RWPE2 (cell line): ENCODE data around the gene MDGA2.

Experiments used
- ATAC-seq: fragments of 200-7000 bp; cut with Tn5 transposase; 3 replicates; pipeline ENCODE4 v1.9.1; 2021; ENCODE audit warnings: low read depth
- DNase-seq: peaks from one replicate; pipeline ENCODE4 v3.0.0-alpha.2; 2020; ENCODE audit warnings: low spot score
- H3K27ac ChIP-seq: fragments of 450-650 bp; 2 replicates; pipeline ENCODE4 v1.5.1; 2017; ENCODE audit warnings: mild to moderate bottlenecking; ENCODE audit not compliant: poor library complexity, severe bottlenecking
- H3K27me3 ChIP-seq: fragments of 250-450 bp; sonication (Bioruptor Pico); 2 replicates; pipeline ENCODE4 v1.5.1; 2021; ENCODE audit warnings: mild to moderate bottlenecking, moderate library complexity; ENCODE audit not compliant: insufficient read depth, poor library complexity, severe bottlenecking
- H3K36me3 ChIP-seq: fragments of 250-450 bp; sonication (Bioruptor Pico); 2 replicates; pipeline ENCODE4 v1.5.1; 2020; ENCODE audit warnings: low read depth, mild to moderate bottlenecking, moderate library complexity
- H3K4me1 ChIP-seq: fragments of 250-450 bp; sonication (Bioruptor Pico); 2 replicates; pipeline ENCODE4 v1.5.1; 2021; ENCODE audit warnings: mild to moderate bottlenecking, moderate library complexity; ENCODE audit not compliant: insufficient read depth, poor library complexity, severe bottlenecking
- H3K4me3 ChIP-seq: fragments of 250-450 bp; sonication (Bioruptor Pico); 2 replicates; pipeline ENCODE4 v1.5.1; 2021; ENCODE audit warnings: mild to moderate bottlenecking, moderate library complexity; ENCODE audit not compliant: severe bottlenecking
- H3K9me3 ChIP-seq: fragments of 250-450 bp; sonication (Bioruptor Pico); 2 replicates; pipeline ENCODE4 v1.5.1; 2021; ENCODE audit warnings: mild to moderate bottlenecking, moderate library complexity; ENCODE audit not compliant: severe bottlenecking
- CTCF ChIP-seq: fragments of 450-650 bp; IDR thresholded peaks from one replicate; pipeline ENCODE4 v1.5.1; 2017; ENCODE audit warnings: mild to moderate bottlenecking, moderate library complexity; ENCODE audit not compliant: poor library complexity, severe bottlenecking

The MDGA2 gene

GRCh38 chr14:47103771-47104170, 571.6 kb downstream of the MDGA2 start:
- H3K36me3 ChIP-seq = no peaks in the 10 kb centered on the region
- ATAC-seq (no peak), DNase-seq (no peak)
- H3K9me3 ChIP-seq = no peaks in the 10 kb centered on the region
- TF ChIP-seq CTCF = no peak
- H3K4me3 ChIP-seq = no peak overlapping the region
- H3K4me1 ChIP-seq = no peaks in the 10 kb centered on the region
- peaks cover 16% of the 10 kb centered on the region for H3K27me3 ChIP-seq
- no peak overlapping the region for H3K27ac ChIP-seq

- Histone ChIP-seq H3K27me3 (peaks cover 23% of the 10 kb centered on the region), H3K9me3 (no peaks in the 10 kb centered on the region), H3K4me3 (no peak overlapping the region), H3K4me1 (no peaks in the 10 kb centered on the region), H3K27ac (no peak overlapping the region), H3K36me3 (no peaks in the 10 kb centered on the region)
- no peak for TF ChIP-seq CTCF
- no peak for ATAC-seq
- DNase-seq = no peak
These were observed 572.9 kb downstream of the MDGA2 start for GRCh38 chr14:47102472-47102871.

- no peak overlapping the region for H3K4me3 ChIP-seq
- no peak for TF ChIP-seq CTCF
- H3K36me3 ChIP-seq = no peaks in the 10 kb centered on the region
- no peaks in the 10 kb centered on the region for H3K9me3 ChIP-seq
- DNase-seq (no peak), ATAC-seq (no peak)
- H3K27ac ChIP-seq = no peak overlapping the region
- H3K27me3 ChIP-seq = peaks cover 34% of the 10 kb centered on the region
- H3K4me1 ChIP-seq = no peaks in the 10 kb centered on the region
These were observed 589.7 kb downstream of the MDGA2 start for GRCh38 chr14:47085678-47086077.

GRCh38 chr14:47065326-47065725, 610.1 kb downstream of the MDGA2 start:
- ATAC-seq (no peak), DNase-seq (no peak)
- peaks cover 26% of the 10 kb centered on the region for H3K27me3 ChIP-seq
- no peak overlapping the region for H3K27ac ChIP-seq
- TF ChIP-seq CTCF = no peak
- no peaks in the 10 kb centered on the region for H3K4me1 ChIP-seq
- H3K4me3 ChIP-seq = no peak overlapping the region
- H3K9me3 ChIP-seq = no peaks in the 10 kb centered on the region
- no peaks in the 10 kb centered on the region for H3K36me3 ChIP-seq

GRCh38 chr14:47060050-47060449, 615.4 kb downstream of the MDGA2 start:
- Histone ChIP-seq H3K9me3 (no peaks in the 10 kb centered on the region), H3K36me3 (no peaks in the 10 kb centered on the region), H3K27me3 (peaks cover 16% of the 10 kb centered on the region), H3K27ac (no peak overlapping the region), H3K4me1 (no peaks in the 10 kb centered on the region), H3K4me3 (no peak overlapping the region)
- TF ChIP-seq CTCF = no peak
- DNase-seq (no peak), ATAC-seq (no peak)
